Gastrocnemius medialis (tissue), 4 donors: ENCODE data around the gene PTGER1.

Experiments
- POLR2A ChIP-seq, 2 donors: fragments of 450-650 bp; IDR thresholded peaks; one replicate each; pipeline ENCODE4 v1.6.1; 2017; ENCODE audit warnings: antibody characterized with exemption in 2 of 2, mild to moderate bottlenecking in 2 of 2, moderate library complexity in 2 of 2
- TF ChIP-seq, protein P1 (sequence below), 5 experiments: fragments of 450-650 bp in 3 of 5; fragments of 200-600 bp in 2 of 5; sonication (generic) in 2 of 5; IDR thresholded peaks in 4 of 5; conservative IDR thresholded peaks in 1 of 5; 1 replicate in 4 of 5; 2 replicates in 1 of 5; pipeline ENCODE4 v1.5.1; 2016 to 2019; ENCODE audit warnings: antibody characterized with exemption in 5 of 5, mild to moderate bottlenecking in 3 of 5, moderate library complexity in 3 of 5

DNA sequence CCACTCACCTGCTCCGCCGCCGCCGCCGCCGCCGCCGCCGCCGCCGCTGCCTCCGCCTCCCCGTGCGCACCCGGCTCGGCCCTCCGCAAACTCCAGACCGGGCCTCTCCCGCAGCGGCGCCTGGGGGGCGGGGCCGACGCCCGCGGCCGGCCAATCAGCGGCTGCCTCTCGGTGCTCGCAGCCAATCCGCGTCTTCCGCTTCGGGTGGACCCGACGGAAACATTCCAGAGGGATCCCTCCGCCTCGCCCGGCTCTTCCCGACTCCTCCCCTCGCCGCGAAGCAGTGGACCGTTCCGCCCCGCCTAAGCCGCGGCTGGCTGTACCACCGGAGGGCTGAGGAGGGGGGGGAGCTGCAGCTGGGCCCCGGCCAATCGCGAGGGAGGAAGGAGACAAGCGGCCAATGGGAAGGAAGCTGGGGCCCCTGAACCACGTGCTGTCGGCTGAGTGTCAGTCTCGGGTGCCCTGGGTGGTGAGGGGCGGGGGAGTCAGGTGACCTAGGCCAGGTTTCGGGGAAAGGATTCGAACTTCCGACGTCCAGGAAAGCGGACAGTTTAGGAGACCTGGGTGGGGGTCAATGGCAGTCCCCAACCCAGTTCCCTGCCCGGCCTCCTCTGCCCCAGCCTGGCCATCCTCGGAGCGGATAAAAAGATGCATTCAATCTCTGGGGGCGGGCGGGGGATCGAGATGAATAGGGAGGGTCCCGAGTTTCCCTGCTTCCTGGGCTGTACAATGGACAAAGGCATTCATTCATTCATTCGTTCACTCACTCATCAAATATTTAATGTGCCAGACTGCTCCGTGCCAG lies 21.1 kb upstream of the PTGER1 start, which contains the start of gene GIPC1:
- TF ChIP-seq, protein P1, sequence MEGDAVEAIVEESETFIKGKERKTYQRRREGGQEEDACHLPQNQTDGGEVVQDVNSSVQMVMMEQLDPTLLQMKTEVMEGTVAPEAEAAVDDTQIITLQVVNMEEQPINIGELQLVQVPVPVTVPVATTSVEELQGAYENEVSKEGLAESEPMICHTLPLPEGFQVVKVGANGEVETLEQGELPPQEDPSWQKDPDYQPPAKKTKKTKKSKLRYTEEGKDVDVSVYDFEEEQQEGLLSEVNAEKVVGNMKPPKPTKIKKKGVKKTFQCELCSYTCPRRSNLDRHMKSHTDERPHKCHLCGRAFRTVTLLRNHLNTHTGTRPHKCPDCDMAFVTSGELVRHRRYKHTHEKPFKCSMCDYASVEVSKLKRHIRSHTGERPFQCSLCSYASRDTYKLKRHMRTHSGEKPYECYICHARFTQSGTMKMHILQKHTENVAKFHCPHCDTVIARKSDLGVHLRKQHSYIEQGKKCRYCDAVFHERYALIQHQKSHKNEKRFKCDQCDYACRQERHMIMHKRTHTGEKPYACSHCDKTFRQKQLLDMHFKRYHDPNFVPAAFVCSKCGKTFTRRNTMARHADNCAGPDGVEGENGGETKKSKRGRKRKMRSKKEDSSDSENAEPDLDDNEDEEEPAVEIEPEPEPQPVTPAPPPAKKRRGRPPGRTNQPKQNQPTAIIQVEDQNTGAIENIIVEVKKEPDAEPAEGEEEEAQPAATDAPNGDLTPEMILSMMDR (IDR thresholded peaks at IDR 0.05 in 4 of 5, conservative IDR thresholded peaks at IDR 0.05 in 1 of 5): peak in 2 of 5 experiments; percentile 5 to 22
- TF ChIP-seq POLR2A (IDR thresholded peaks at IDR 0.05): peak; percentile 46 to 49
